Progenitor cell of endocrine pancreas (in vitro differentiated cells): ENCODE data around the gene PTPRZ1. TPM values are rescaled to one million over a fixed set of nuclear protein-coding genes. Genes with fewer than 3 reads are reported as not detected.

Experiments used
- DNase-seq: peaks from one replicate; pipeline ENCODE4 v3.0.0; 2021; ENCODE audit warnings: low spot score; ENCODE audit not compliant: unreplicated experiment
- H3K27ac Mint-ChIP-seq: 2 replicates; pipeline ENCODE4 v1.8.0; 2021; ENCODE audit warnings: mild to moderate bottlenecking, moderate library complexity, mixed read lengths
- H3K27me3 Mint-ChIP-seq: 2 replicates; pipeline ENCODE4 v1.8.0; 2021; ENCODE audit warnings: mixed read lengths
- H3K36me3 Mint-ChIP-seq: 2 replicates; pipeline ENCODE4 v1.8.0; 2022; ENCODE audit warnings: mixed read lengths; ENCODE audit not compliant: insufficient read depth
- H3K4me1 Mint-ChIP-seq: 2 replicates; pipeline ENCODE4 v1.8.0; 2021; ENCODE audit warnings: low read depth, mixed read lengths
- H3K4me3 Mint-ChIP-seq: 2 replicates; pipeline ENCODE4 v1.8.0; 2021; ENCODE audit warnings: low read depth, mild to moderate bottlenecking, moderate library complexity, mixed read lengths
- H3K9me3 Mint-ChIP-seq: 2 replicates; pipeline ENCODE4 v1.8.0; 2021; ENCODE audit warnings: low read depth, mixed read lengths
- total RNA-seq: library from RNA; stranded (reverse); gene quantifications from 2 replicates; pipeline ENCODE4 v1.2.1, GENCODE V29; 2021
- TF ChIP-seq, protein P1 (sequence below): fragments of 200-600 bp; sonication (generic); IDR thresholded peaks from one replicate; pipeline ENCODE4 v1.5.0; 2021; ENCODE audit warnings: antibody characterized with exemption, mild to moderate bottlenecking; ENCODE audit not compliant: unreplicated experiment

The PTPRZ1 gene
- total RNA-seq, 1 donor from 2014 or later = 0.74 TPM

DNA sequence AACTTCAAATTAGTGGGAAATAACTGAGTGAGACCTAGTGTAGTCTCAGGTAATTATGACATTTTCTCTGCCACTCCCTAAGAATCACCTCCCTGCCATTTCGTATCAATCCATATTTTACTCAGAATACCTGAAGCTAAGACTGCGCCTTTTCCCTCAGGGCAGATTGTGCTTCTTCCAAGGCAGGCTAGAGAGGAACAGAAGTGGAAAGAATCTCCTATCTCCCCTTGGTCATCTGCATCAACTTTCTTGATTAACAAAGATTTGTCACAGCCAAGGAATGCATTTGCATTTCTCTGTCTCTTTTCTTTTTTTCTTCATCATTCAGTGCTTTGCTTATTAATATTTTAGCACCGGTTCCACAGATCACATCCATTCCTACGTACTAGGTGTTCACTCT, 119.1 kb downstream of the PTPRZ1 start:
- Mint-ChIP-seq H3K4me3 (no peak overlapping the region), H3K27ac (no peak overlapping the region), H3K36me3 (no peaks in the 10 kb centered on the region), H3K27me3 (no peaks in the 10 kb centered on the region), H3K9me3 (no peaks in the 10 kb centered on the region), H3K4me1 (no peaks in the 10 kb centered on the region)
- TF ChIP-seq, protein P1, sequence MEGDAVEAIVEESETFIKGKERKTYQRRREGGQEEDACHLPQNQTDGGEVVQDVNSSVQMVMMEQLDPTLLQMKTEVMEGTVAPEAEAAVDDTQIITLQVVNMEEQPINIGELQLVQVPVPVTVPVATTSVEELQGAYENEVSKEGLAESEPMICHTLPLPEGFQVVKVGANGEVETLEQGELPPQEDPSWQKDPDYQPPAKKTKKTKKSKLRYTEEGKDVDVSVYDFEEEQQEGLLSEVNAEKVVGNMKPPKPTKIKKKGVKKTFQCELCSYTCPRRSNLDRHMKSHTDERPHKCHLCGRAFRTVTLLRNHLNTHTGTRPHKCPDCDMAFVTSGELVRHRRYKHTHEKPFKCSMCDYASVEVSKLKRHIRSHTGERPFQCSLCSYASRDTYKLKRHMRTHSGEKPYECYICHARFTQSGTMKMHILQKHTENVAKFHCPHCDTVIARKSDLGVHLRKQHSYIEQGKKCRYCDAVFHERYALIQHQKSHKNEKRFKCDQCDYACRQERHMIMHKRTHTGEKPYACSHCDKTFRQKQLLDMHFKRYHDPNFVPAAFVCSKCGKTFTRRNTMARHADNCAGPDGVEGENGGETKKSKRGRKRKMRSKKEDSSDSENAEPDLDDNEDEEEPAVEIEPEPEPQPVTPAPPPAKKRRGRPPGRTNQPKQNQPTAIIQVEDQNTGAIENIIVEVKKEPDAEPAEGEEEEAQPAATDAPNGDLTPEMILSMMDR = no peak
- DNase-seq = no peak

DNA sequence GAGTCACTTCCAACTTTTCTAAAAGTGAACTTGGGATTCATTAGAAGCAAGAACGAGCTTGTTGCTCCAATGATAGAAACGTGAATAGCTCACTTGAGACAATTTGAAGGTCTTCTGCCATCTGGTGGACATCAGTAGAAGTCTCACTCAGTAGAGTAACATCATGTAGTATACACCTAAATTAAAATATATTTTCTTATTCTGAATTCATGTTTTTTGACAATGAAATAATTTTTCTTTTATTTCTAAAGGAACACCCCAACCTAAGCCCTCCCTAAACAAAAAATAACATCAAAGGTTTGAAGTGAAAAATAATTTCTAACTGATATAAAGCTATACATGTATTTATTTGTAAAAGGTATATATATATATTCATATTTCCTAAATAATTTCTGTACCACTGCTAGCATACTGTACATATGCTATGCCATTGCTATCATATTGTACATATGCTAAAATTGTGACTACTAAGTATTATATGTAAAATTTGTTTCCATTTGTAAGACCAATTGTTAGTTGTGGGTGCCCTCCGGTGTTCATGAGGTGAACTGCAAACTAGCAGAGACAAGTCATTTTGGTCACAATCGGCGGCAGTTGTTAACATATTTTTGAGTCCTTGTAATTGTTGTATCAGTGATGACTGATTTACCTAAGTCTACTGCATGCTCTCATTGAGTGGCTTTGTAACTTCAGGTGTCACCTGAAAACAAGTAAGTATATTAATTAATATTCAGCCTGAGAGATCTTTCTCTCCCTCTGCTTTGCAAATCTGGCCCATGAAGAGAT, 121.9 kb downstream of the PTPRZ1 start:
- Mint-ChIP-seq H3K36me3 (no peaks in the 10 kb centered on the region), H3K4me3 (no peak overlapping the region), H3K9me3 (no peaks in the 10 kb centered on the region), H3K27ac (no peak overlapping the region), H3K27me3 (no peaks in the 10 kb centered on the region), H3K4me1 (no peaks in the 10 kb centered on the region)
- peak; percentile 27 for DNase-seq
- TF ChIP-seq, protein P1 = peak; percentile 73

GRCh38 chr7:122006687-122007086, 133.7 kb downstream of the PTPRZ1 start:
- Mint-ChIP-seq H3K4me3 (no peak overlapping the region), H3K27me3 (no peaks in the 10 kb centered on the region), H3K36me3 (no peaks in the 10 kb centered on the region), H3K9me3 (no peaks in the 10 kb centered on the region), H3K27ac (no peak overlapping the region), H3K4me1 (no peaks in the 10 kb centered on the region)
- DNase-seq = no peak
- TF ChIP-seq, protein P1 = no peak

GRCh38 chr7:122010116-122010515, 137.2 kb downstream of the PTPRZ1 start:
- no peaks in the 10 kb centered on the region for H3K27me3 Mint-ChIP-seq
- H3K4me1 Mint-ChIP-seq = no peaks in the 10 kb centered on the region
- H3K27ac Mint-ChIP-seq = no peak overlapping the region
- H3K9me3 Mint-ChIP-seq = no peaks in the 10 kb centered on the region
- no peak for DNase-seq
- H3K36me3 Mint-ChIP-seq = no peaks in the 10 kb centered on the region
- no peak overlapping the region for H3K4me3 Mint-ChIP-seq
- TF ChIP-seq, protein P1 = no peak

GRCh38 chr7:122013065-122013464, 140.1 kb downstream of the PTPRZ1 start:
- TF ChIP-seq, protein P1 = no peak
- no peaks in the 10 kb centered on the region for H3K9me3 Mint-ChIP-seq
- DNase-seq = no peak
- H3K4me3 Mint-ChIP-seq = no peak overlapping the region
- no peaks in the 10 kb centered on the region for H3K27me3 Mint-ChIP-seq
- H3K36me3 Mint-ChIP-seq = no peaks in the 10 kb centered on the region
- no peaks in the 10 kb centered on the region for H3K4me1 Mint-ChIP-seq
- H3K27ac Mint-ChIP-seq = no peak overlapping the region
